Gastroesophageal sphincter (tissue), 3 donors: ENCODE measurements around the gene ATP6V0B.

Source experiments
- EP300 ChIP-seq: sonication (generic); formaldehyde crosslinking; IDR thresholded peaks from one replicate; pipeline ENCODE4 v1.6.1; 2017; ENCODE audit warnings: antibody characterized with exemption, mild to moderate bottlenecking
- POLR2A ChIP-seq, 2 donors: fragments of 450-650 bp; IDR thresholded peaks; one replicate each; pipeline ENCODE4 v1.6.1; 2017; ENCODE audit warnings: antibody characterized with exemption in 2 of 2, mild to moderate bottlenecking in 2 of 2, moderate library complexity in 1 of 2
- POLR2AphosphoS5 ChIP-seq: sonication (generic); formaldehyde crosslinking; IDR thresholded peaks from one replicate; pipeline ENCODE4 v1.6.1; 2017; ENCODE audit warnings: antibody characterized with exemption
- TF ChIP-seq, protein P1 (sequence below), 4 experiments: fragments of 200-600 bp in 2 of 4; fragments of 450-650 bp in 2 of 4; sonication (generic) in 1 of 4; IDR thresholded peaks; one replicate each; pipeline ENCODE4 v1.5.1; 2017 to 2019; ENCODE audit warnings: antibody characterized with exemption in 4 of 4, mild to moderate bottlenecking in 2 of 4, moderate library complexity in 2 of 4

DNA sequence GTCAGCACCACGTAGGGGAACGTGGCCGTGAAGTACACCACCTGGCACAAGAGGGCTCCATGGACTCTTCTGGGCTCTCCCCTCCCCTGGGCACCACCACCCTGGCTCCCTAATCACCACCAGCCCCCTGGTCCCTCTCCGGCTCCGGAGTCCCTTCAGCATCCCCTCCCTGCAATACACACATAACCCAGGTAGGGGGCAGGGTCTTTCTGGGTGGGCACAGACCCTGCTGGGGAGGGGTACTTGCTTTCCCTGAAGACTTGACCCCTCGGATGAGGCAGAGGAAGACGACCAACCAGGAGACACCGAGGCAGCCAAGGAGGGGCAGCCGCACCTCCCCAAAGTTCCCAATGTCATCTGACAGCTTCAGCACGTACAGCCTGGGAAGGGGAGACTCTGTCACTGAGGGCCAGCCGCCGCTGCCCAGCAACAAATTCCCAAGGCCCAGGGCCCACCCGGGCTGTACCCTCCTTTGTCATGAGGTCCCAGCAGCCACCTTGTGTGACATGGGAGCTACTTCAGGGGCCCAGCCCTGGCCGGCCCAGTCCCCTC lies 27.9 kb downstream of the ATP6V0B start:
- TF ChIP-seq POLR2A (IDR thresholded peaks at IDR 0.05) = no peak
- no peak for TF ChIP-seq EP300
- TF ChIP-seq, protein P1, sequence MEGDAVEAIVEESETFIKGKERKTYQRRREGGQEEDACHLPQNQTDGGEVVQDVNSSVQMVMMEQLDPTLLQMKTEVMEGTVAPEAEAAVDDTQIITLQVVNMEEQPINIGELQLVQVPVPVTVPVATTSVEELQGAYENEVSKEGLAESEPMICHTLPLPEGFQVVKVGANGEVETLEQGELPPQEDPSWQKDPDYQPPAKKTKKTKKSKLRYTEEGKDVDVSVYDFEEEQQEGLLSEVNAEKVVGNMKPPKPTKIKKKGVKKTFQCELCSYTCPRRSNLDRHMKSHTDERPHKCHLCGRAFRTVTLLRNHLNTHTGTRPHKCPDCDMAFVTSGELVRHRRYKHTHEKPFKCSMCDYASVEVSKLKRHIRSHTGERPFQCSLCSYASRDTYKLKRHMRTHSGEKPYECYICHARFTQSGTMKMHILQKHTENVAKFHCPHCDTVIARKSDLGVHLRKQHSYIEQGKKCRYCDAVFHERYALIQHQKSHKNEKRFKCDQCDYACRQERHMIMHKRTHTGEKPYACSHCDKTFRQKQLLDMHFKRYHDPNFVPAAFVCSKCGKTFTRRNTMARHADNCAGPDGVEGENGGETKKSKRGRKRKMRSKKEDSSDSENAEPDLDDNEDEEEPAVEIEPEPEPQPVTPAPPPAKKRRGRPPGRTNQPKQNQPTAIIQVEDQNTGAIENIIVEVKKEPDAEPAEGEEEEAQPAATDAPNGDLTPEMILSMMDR (IDR thresholded peaks at IDR 0.05) = no peak
- TF ChIP-seq POLR2AphosphoS5 = no peak
